Measurements from ENCODE around the gene NCDN. TPM values are rescaled to one million over a fixed set of nuclear protein-coding genes. Genes with fewer than 3 reads are reported as not detected.

Gene NCDN
- total and polyA plus RNA-seq, 2 donors (not counting 3 experiments of a cell fraction or from before 2014, with no cell fraction given): 17.3 to 22.0 TPM

DNA sequence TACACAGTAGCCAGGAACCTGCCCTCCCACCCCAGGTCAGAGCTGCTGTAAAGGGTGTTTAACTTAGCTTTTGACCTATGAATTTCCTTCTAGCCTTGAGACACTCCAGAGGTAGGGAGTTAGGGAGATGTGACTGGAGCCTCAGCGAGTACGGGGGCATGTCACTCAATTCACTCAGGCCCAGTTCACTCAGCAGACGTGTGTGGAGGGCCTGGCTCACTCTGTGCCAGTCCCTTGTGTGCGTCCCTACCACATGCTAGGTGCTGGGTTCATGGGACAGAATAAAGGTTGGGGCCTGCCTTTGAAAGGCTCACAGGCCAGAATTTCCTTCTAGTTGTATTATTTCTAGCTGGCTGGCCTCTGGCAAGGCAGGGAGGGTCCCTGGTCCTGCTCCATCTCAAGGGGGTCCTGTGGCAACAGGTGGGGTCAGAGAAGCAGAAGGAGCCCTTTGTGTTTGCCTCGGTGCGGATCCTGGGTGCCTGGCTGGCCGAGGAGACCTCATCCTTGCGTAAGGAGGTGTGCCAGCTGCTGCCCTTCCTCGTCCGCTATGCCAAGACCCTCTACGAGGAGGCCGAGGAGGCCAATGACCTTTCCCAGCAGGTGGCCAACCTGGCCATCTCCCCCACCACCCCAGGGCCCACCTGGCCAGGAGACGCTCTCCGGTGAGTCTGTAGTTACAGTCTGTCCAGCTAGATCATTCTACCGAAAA lies 4.5 kb downstream of the NCDN start:
- FAIRE-seq: no peak
- Histone ChIP-seq H3K27me3 (ENCODE audit: control insufficient read depth in 2 of 2, insufficient read depth in 2 of 2, low read length in 2 of 2) (no peaks in the 10 kb centered on the region), H3K4me2 (ENCODE audit: insufficient read depth, low read length) (no peak overlapping the region), H3K27ac (ENCODE audit: insufficient read depth, low read depth, low read length) (no peak overlapping the region), H3K36me3 (ENCODE audit: control insufficient read depth in 2 of 2, extremely low read depth in 1 of 2, insufficient read depth in 2 of 2, low read length in 2 of 2) (peaks cover 0 to 4% of the 10 kb centered on the region in 2 experiments), H4K20me1 (replicated peaks; ENCODE audit: control insufficient read depth, extremely low read depth, insufficient read depth, low read length) (no peaks in the 10 kb centered on the region), H2AFZ (ENCODE audit: low read depth, low read length) (no peak overlapping the region), H3K4me1 (ENCODE audit: control insufficient read depth, extremely low read depth, insufficient read depth, low read length) (no peaks in the 10 kb centered on the region), H3K9ac (replicated peaks; ENCODE audit: extremely low read depth, insufficient read depth, low read length) (no peak overlapping the region), H3K9me3 (replicated peaks; ENCODE audit: control insufficient read depth, insufficient read depth, low read length) (no peaks in the 10 kb centered on the region), H3K4me3 (replicated peaks in 1 of 3; ENCODE audit: insufficient read depth in 1 of 3, low read depth in 1 of 3, low read length in 3 of 3) (no peak overlapping the region), H3K9me1 (replicated peaks; ENCODE audit: control insufficient read depth, extremely low read depth, insufficient read depth, low read length) (no peaks in the 10 kb centered on the region), H3K79me2 (ENCODE audit: control insufficient read depth, insufficient read depth, low read length) (no peaks in the 10 kb centered on the region)
- intact Hi-C loops (cut with micrococcal nuclease): loop anchor here (5.0 kb wide), 1 partner anchor 710 kb away; no protein-coding TSS in a partner anchor
- BruUV-seq (replicated peaks): no TSS peak
- TF ChIP-seq JUN (IDR thresholded peaks at IDR 0.05; ENCODE audit: borderline replicate concordance, insufficient read depth, insufficient read length, low read depth) (no peak), FOS (IDR thresholded peaks at IDR 0.05; ENCODE audit: borderline replicate concordance, insufficient read depth, low read length) (no peak)
- DNase-seq (ENCODE audit: low read depth, low spot score): no peak
- POLR2A ChIA-PET: no interaction called here
- CTCF ChIA-PET: interaction anchor here (0.6 to 8.5 kb wide), 4 partner anchors 13 to 168 kb away, joined by 3 to 155 read pairs (median 6); no protein-coding TSS in a partner anchor
- dilution Hi-C loops (cut with MboI; ENCODE audit: extremely low pct_ligation_motif_present, low sequenced_read_pairs): no loop called here

DNA sequence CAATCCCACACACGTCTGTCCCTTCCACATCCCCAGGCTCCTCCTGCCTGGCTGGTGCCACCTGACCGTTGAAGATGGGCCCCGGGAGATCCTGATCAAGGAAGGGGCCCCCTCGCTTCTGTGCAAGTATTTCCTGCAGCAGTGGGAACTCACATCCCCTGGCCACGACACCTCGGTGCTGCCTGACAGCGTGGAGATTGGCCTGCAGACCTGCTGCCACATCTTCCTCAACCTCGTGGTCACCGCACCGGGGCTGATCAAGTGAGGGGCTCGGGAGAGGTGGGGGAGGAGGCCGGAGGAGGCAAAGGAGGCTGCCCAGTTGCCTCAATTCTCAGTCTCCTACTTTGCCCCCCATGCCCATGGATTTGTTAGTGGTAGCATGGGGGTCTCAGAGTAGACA lies 5.6 kb downstream of the NCDN start:
- no peak for DNase-seq (ENCODE audit: low read depth, low spot score)
- intact Hi-C loops (cut with micrococcal nuclease): loop anchor here (5.0 kb wide), 1 partner anchor 711 kb away; no protein-coding TSS in a partner anchor
- Histone ChIP-seq H3K79me2 (ENCODE audit: control insufficient read depth, insufficient read depth, low read length) (no peaks in the 10 kb centered on the region), H3K36me3 (ENCODE audit: control insufficient read depth in 2 of 2, extremely low read depth in 1 of 2, insufficient read depth in 2 of 2, low read length in 2 of 2) (peaks cover 0 to 4% of the 10 kb centered on the region in 2 experiments), H3K27ac (ENCODE audit: insufficient read depth, low read depth, low read length) (no peak overlapping the region), H4K20me1 (replicated peaks; ENCODE audit: control insufficient read depth, extremely low read depth, insufficient read depth, low read length) (no peaks in the 10 kb centered on the region), H2AFZ (ENCODE audit: low read depth, low read length) (no peak overlapping the region), H3K9me1 (replicated peaks; ENCODE audit: control insufficient read depth, extremely low read depth, insufficient read depth, low read length) (no peaks in the 10 kb centered on the region), H3K27me3 (ENCODE audit: control insufficient read depth in 2 of 2, insufficient read depth in 2 of 2, low read length in 2 of 2) (no peaks in the 10 kb centered on the region), H3K4me2 (ENCODE audit: insufficient read depth, low read length) (no peak overlapping the region), H3K4me3 (replicated peaks in 1 of 3; ENCODE audit: insufficient read depth in 1 of 3, low read depth in 1 of 3, low read length in 3 of 3) (no peak overlapping the region), H3K4me1 (ENCODE audit: control insufficient read depth, extremely low read depth, insufficient read depth, low read length) (no peaks in the 10 kb centered on the region), H3K9me3 (replicated peaks; ENCODE audit: control insufficient read depth, insufficient read depth, low read length) (no peaks in the 10 kb centered on the region), H3K9ac (replicated peaks; ENCODE audit: extremely low read depth, insufficient read depth, low read length) (no peak overlapping the region)
- CTCF ChIA-PET: interaction anchor here (0.6 to 8.5 kb wide), 2 partner anchors 111 to 167 kb away, joined by 3 to 155 read pairs; no protein-coding TSS in a partner anchor
- no TSS peak for BruUV-seq (replicated peaks)
- no peak for FAIRE-seq
- POLR2A ChIA-PET: no interaction called here
- TF ChIP-seq, protein P1, sequence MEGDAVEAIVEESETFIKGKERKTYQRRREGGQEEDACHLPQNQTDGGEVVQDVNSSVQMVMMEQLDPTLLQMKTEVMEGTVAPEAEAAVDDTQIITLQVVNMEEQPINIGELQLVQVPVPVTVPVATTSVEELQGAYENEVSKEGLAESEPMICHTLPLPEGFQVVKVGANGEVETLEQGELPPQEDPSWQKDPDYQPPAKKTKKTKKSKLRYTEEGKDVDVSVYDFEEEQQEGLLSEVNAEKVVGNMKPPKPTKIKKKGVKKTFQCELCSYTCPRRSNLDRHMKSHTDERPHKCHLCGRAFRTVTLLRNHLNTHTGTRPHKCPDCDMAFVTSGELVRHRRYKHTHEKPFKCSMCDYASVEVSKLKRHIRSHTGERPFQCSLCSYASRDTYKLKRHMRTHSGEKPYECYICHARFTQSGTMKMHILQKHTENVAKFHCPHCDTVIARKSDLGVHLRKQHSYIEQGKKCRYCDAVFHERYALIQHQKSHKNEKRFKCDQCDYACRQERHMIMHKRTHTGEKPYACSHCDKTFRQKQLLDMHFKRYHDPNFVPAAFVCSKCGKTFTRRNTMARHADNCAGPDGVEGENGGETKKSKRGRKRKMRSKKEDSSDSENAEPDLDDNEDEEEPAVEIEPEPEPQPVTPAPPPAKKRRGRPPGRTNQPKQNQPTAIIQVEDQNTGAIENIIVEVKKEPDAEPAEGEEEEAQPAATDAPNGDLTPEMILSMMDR (IDR thresholded peaks at IDR 0.05; ENCODE audit: extremely low read depth in 1 of 2, insufficient read depth in 1 of 2, low read depth in 1 of 2, low read length in 2 of 2): no peak
- TF ChIP-seq, protein P2, sequence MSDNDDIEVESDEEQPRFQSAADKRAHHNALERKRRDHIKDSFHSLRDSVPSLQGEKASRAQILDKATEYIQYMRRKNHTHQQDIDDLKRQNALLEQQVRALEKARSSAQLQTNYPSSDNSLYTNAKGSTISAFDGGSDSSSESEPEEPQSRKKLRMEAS (IDR thresholded peaks at IDR 0.05; ENCODE audit: insufficient read depth, insufficient read length): no peak
- dilution Hi-C loops (cut with MboI; ENCODE audit: extremely low pct_ligation_motif_present, low sequenced_read_pairs): no loop called here
